Measurements from ENCODE around the gene RTF1. TPM values are rescaled to one million over a fixed set of nuclear protein-coding genes. Genes with fewer than 3 reads are reported as not detected.

The RTF1 gene
- total and polyA plus RNA-seq, 2 donors (not counting 1 experiment from before 2014, with no cell fraction given) = 11.9 to 39.4 TPM

- intact Hi-C loops (cut with micrococcal nuclease) = loop anchor here (1.0 to 5.0 kb wide), 3 partner anchors 11 to 96 kb away; partner anchors contain the start of genes ITPKA and RTF1
- POLR2A ChIA-PET = interaction anchor here (1.2 kb wide), 1 partner anchor 14 kb away, joined by 3 read pairs; no protein-coding TSS in a partner anchor
- TF ChIP-seq EZH2 (IDR thresholded peaks at IDR 0.05; ENCODE audit: borderline replicate concordance, insufficient read depth, low read depth, low read length, poor library complexity, severe bottlenecking) (no peak), CTCF (IDR thresholded peaks at IDR 0.05) (no peak)
- peak within 1 kb of the TSS; percentile 34 to 76 (median 51) for H3K4me3 ChIP-seq (ENCODE audit: control extremely low read depth in 1 of 5, extremely low read depth in 1 of 5, insufficient read depth in 1 of 5, low read depth in 2 of 5, low read length in 4 of 5)
- DNase-seq = peak; percentile 45
- peaks cover 0 to 11% (median 0%) of the 10 kb centered on the region in 3 donors for H3K9me3 ChIP-seq (ENCODE audit: control extremely low read depth in 1 of 3, control insufficient read depth in 2 of 3, insufficient read depth in 1 of 3, low read length in 2 of 3)
- peak within 1 kb of the TSS; percentile 88 for H3K4me3 Mint-ChIP-seq
- H3K27me3 ChIP-seq (replicated peaks in 1 of 4; ENCODE audit: control extremely low read depth in 1 of 4, control insufficient read depth in 3 of 4, insufficient read depth in 4 of 4, low read length in 3 of 4) = peaks cover 0 to 27% (median 11%) of the 10 kb centered on the region in 4 experiments
- H3K4me1 ChIP-seq (ENCODE audit: control insufficient read depth in 2 of 2, insufficient read depth in 2 of 2, low read length in 2 of 2) = peaks cover 30% of the 10 kb centered on the region in 2 donors
- no peaks in the 10 kb centered on the region for H3K79me2 ChIP-seq (ENCODE audit: control insufficient read depth, insufficient read depth, low read length)
- peak within 1 kb of the TSS; percentile 99 for H3K4me2 ChIP-seq (replicated peaks; ENCODE audit: low read depth, low read length, poor library complexity, severe bottlenecking)
- H3K9me3 Mint-ChIP-seq (ENCODE audit: insufficient read depth) = no peaks in the 10 kb centered on the region
- peaks cover 0 to 3% of the 10 kb centered on the region in 2 experiments for H3K36me3 ChIP-seq (replicated peaks in 1 of 2; ENCODE audit: control extremely low read depth in 1 of 2, control insufficient read depth in 1 of 2, extremely low read depth in 1 of 2, insufficient read depth in 2 of 2, low read length in 1 of 2)
- H3K4me1 Mint-ChIP-seq = peaks cover 27% of the 10 kb centered on the region
- CTCF ChIA-PET = interaction anchor here (1.0 to 2.3 kb wide), 3 partner anchors 12 to 52 kb away, joined by 3 to 8 read pairs (median 3); no protein-coding TSS in a partner anchor
- H4K20me1 ChIP-seq (ENCODE audit: control insufficient read depth, insufficient read depth, low read length, poor library complexity, severe bottlenecking) = peaks cover 4% of the 10 kb centered on the region
- peak; percentile 9 for ATAC-seq (ENCODE audit: low read depth)
- H3K9ac ChIP-seq (ENCODE audit: low read length) = peak within 1 kb of the TSS; percentile 74
- peak within 1 kb of the TSS; percentile 76 for H2AFZ ChIP-seq (ENCODE audit: insufficient read depth, low read depth, low read length, poor library complexity, severe bottlenecking)
- peaks cover 6% of the 10 kb centered on the region for H3K27me3 Mint-ChIP-seq
- WGBS (ENCODE audit: insufficient coverage) = 12% methylated on average over 33 of the region's 33 CpGs
- peak within 1 kb of the TSS; percentile 71 for H3K27ac Mint-ChIP-seq
- no peak within 1 kb of the TSS for H3K27ac ChIP-seq (ENCODE audit: low read length in 2 of 2)
These were observed 96.8 kb downstream of the RTF1 start, which contains the start of gene LTK for GRCh38 chr15:41513506-41514227. Gene LTK, minus strand, starts transcription at chr15:41513827. Its CDS starts 118 bp downstream, at chr15:41513709.
